Stimulated activated CD4-positive, alpha-beta T cell treated with anti-CD3 and anti-CD28 coated beads, Interleukin-12 subunit alpha, Interleukin-12 subunit beta, amount 100 ng/mL, for 24 hours (primary cell): ENCODE results near the gene LYPD6B.

Source experiments
- DNase-seq, 2 experiments: peaks; one replicate each; pipeline ENCODE4 v3.0.0-alpha.2; 2020; ENCODE audit warnings: low read depth in 2 of 2

LYPD6B gene

DNA sequence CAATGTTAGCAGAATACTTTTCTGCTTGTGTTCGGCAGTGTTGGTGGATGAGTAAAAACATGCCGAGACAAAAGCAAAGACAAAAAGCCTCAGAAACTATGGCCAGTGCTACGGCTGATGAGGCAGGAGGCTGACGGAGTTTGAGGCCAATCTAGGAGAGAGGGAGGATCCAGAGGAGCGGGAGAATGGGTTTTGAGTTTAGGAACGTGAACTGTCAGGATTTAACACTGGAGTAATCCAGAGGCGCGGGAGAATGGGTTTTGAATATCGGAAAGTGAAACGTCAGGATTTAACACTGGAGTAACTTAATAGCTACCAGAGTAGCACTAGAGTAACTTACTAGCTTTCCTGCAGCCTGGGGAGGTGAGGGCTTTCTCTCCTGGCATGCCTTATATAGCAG lies 37.4 kb downstream of the LYPD6B start:
- no peak for DNase-seq

- no peak for DNase-seq
Observed at GRCh38 chr2:149076863-149077412, 38.4 kb downstream of the LYPD6B start.

- no peak for DNase-seq
Observed at GRCh38 chr2:149077861-149078260, 39.4 kb downstream of the LYPD6B start.

GRCh38 chr2:149080099-149080498 lies 41.6 kb downstream of the LYPD6B start:
- no peak for DNase-seq

DNA sequence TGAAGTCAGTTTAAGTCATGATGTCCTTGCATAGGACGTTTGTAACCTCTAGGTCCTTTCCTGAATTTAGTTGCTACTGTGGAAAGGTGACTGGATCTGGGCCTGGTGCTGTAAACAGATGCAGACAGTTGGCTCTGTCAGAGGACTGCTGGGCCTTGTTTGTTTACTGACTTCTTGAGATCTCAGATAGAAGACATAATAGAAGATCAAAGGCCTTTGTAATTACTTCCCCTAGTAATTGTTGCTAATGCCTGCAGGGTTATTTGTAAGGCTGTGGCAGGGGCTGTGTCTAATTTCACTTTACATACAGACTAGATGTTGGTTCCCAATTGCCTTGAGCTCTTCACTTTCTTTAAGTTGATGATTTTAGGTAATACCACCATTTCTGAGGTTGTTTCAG lies 42.5 kb downstream of the LYPD6B start:
- no peak for DNase-seq

DNA sequence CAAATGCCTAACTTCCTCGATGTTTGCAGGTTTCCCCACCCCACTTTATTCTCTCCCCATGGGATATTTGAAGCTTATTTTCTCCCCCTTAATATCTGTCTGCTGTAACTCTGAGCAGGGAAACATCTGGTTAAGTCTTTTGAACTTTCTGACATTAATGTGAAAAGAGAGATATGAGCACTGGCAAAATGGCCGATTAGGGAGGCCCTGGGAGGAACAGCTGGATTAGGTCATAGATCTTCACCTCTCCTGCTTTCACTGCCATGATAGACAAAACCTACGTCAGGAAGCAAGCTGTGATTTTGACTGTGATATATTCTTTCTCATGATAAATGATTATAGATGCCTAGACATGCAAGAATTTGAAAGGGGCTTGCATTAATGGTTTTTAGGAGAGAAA lies 43.6 kb downstream of the LYPD6B start:
- DNase-seq, result no peak

GRCh38 chr2:149082735-149083134 lies 44.2 kb downstream of the LYPD6B start:
- DNase-seq, result no peak

- no peak for DNase-seq
Observed at GRCh38 chr2:149084924-149085795, 46.7 kb downstream of the LYPD6B start.

DNA sequence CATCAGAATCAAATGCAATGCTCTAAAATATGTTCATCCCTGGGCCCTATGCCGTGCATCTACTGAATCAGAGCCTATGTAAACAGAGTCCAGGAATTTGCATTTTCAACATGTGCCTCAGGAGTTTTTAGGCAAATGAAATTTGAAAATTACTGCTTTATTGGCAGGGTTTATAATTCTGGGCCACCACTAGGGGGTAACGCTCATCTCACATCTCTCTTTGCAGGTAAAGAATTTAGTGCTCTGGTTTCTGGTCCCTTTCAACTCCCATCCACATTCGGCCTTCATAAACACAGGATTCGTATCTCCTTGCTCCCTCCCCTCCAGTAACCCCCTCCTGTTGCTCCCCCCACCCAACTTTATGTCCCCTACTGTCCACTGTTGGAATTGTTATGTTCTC lies 49.3 kb downstream of the LYPD6B start:
- no peak for DNase-seq

DNA sequence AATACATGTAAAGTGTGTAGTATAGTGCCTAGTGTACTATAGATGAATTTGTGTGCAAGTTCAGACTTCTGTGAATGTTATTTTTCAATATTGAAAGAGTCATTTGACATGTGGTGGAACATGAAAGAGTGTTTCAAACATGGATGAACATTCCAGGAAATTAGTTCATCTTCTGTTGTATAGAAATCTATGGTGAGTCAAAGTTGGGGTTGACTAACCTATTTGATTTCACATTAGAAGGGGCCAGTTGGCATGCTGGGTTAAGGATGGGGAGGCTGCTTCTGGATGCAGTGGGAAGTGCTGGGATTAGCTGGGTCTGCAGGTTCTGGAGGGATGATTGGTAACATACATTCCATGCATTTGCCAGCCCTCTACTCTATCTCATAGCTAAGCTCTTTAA lies 50.6 kb downstream of the LYPD6B start:
- DNase-seq, result no peak

DNA sequence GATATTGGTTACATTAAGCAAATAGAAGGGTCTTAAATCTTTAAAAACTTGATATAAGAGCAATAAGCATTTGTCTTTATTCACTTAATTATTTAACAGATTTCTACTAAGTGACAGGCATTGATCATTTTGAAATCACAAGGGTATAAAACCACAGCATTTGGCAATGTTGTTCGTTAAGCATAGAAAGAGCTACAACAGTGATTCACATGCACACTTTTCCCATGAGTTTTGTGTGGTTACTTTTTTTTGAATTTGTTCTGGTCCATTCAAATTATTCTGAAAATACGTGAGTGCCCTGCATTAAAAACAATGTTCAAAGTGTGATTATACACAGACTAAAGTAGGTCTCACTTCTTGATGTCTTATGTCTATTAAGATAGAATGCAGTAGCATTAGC lies 52.2 kb downstream of the LYPD6B start:
- DNase-seq, result no peak

- no peak for DNase-seq
Observed at GRCh38 chr2:149093579-149093978, 55.1 kb downstream of the LYPD6B start.

- no peak for DNase-seq
Observed at GRCh38 chr2:149094217-149095015, 55.9 kb downstream of the LYPD6B start.

GRCh38 chr2:149098701-149099100 lies 60.2 kb downstream of the LYPD6B start:
- no peak for DNase-seq

DNA sequence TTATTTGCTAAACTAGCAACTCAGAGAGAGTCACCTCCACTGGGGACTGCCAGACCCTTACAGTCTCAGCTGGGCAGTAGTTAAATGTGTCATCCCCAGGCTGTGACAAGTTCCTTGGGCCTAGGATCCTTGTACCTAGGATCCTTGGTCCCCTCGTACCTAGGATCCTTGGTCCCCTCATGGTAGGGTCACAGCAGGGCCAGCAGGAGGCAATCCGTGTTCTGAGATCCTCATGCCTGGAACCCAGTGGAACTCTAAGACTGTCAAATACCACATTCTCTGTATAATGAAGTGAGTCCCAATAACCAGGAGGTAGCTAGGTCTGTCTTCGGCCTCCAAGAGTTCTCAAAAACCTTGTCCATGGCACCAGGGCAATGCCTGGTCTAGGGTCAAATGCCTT lies 60.8 kb downstream of the LYPD6B start:
- no peak for DNase-seq

- no peak for DNase-seq
Observed at GRCh38 chr2:149100739-149101699, 62.5 kb downstream of the LYPD6B start.

- no peak for DNase-seq
Observed at GRCh38 chr2:149101818-149102217, 63.3 kb downstream of the LYPD6B start.

GRCh38 chr2:149103081-149103620 lies 64.7 kb downstream of the LYPD6B start:
- DNase-seq, result no peak

DNA sequence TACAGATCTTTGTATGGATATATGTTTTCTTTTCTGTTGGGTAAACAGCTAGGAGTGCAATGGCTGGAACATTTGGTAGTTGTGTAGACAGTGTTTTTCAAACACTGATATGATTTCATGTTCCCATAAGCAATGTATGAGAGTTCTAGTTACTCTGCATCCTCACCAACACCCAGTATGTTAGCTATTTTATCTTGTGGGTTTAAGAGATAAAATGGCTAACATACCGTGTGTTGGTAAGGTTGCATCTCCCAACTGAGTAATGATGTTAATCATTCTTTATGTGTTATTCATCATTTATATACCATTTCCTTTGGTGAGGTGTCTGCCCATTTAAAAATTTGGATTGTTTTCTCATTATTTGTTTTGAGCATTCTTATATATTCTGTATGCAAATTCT lies 65.7 kb downstream of the LYPD6B start:
- DNase-seq, result no peak

DNA sequence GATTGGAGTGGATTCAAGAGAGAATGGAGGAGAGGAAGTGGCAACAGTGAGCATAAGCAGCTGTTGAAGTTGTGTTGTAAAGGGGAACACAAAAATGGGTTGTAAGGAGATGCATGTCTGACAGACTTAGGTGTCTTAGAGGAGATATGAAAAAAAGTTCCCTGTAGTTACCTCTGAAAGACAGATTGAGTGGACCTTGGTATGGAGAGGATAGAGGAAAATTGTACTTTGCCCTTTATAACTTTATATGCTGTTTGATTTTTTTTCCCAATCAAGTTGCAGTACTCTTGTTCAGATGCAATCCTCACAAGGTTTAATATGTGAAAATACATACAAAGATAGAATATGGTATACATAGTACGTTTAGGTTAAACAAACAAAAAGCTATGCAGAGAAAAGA lies 73.6 kb downstream of the LYPD6B start:
- no peak for DNase-seq

DNA sequence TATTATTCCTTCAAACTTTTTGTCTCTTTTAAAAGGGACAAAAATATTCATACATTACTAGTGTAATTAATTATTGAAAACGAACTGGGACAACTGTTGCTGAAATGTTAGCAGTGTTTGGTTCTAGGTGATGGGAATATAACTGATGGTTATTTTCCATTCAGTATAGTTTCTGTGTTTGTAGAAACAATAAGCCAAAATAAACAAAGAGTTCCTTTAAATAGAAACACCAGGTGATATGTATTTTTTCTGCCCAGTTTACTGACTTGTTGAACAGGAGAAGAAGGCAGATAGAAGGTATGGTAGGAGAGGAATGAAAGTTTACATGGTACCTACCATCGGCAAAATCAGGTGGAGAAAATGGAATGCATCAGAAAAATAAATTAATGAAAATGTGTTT lies 74.2 kb downstream of the LYPD6B start:
- no peak for DNase-seq
